HCT116 (cell line): ENCODE results near the gene SUSD4. TPM values are rescaled to one million over a fixed set of nuclear protein-coding genes. Genes with fewer than 3 reads are reported as not detected.

ENCODE experiments used
- ATAC-seq: fragments of 200-7000 bp; cut with Tn5 transposase; 2 replicates; pipeline ENCODE4 v1.9.1; 2020; ENCODE audit warnings: mild to moderate bottlenecking, moderate library complexity
- BruUV-seq: library from RNA; stranded (reverse); fragments of 400-500 nt; replicated peaks from 2 replicates; lab custom pipeline; 2021; lab: Mats Ljungman, UMichigan
- CTCF ChIA-PET: fragments of 300-600 bp; sonication (Branson Sonifier 250); formaldehyde crosslinking; loops from one replicate; lab custom pipeline; 2021; ENCODE audit warnings: antibody characterized with exemption; lab: Charles Lee
- POLR2A ChIA-PET: fragments of 300-600, 350-600 bp; sonication (Branson Sonifier 250); formaldehyde crosslinking; loops from one replicate; lab custom pipeline; 2021; ENCODE audit warnings: antibody characterized with exemption; lab: Charles Lee
- RAD21 ChIA-PET, 2 experiments: fragments of 300-600 bp; sonication (Branson Sonifier 250); formaldehyde crosslinking; loops; one replicate each; lab custom pipeline; 2023; ENCODE audit warnings: low total read pairs in 2 of 2; ENCODE audit not compliant: uncharacterized antibody in 2 of 2, unreplicated experiment in 2 of 2, low non-redundant PET in 1 of 2; lab: Charles Lee
- DNase-seq: peaks from one replicate; pipeline ENCODE4 v3.0.0-alpha.2; 2010; ENCODE audit warnings: low read depth, low spot score
- H2AFZ ChIP-seq: fragments of 200-600 bp; shearing (Covaris generic), sonication (generic); 2 replicates; pipeline ENCODE4 v1.6.1; 2017; ENCODE audit warnings: low read depth, mixed run types, mixed read lengths, antibody characterized with exemption, low read length; ENCODE audit not compliant: poor library complexity, severe bottlenecking
- H3K27ac ChIP-seq: 2 replicates; pipeline ENCODE4 v1.5.1; 2012; ENCODE audit warnings: low read depth, low read length
- H3K27me3 ChIP-seq: fragments of 200-600 bp; sonication (generic); 2 replicates; pipeline ENCODE4 v1.6.1; 2016; ENCODE audit warnings: mixed run types, low read length, mixed read lengths; ENCODE audit not compliant: insufficient read depth
- H3K36me3 ChIP-seq, 2 experiments: fragments of 200-500 bp in 1 of 2; fragments of 200-600 bp in 1 of 2; sonication (Bioruptor generic) in 1 of 2; sonication (generic) in 1 of 2; 2 replicates each; pipeline versions ENCODE4 v1.5.1 to v1.6.1; 2014 to 2016; ENCODE audit warnings: low read length in 2 of 2, inconsistent platforms in 1 of 2, mixed read lengths in 1 of 2, mixed run types in 1 of 2; ENCODE audit not compliant: insufficient read depth in 2 of 2, control insufficient read depth in 1 of 2
- H3K4me1 ChIP-seq, 2 experiments: fragments of 200-600 bp in 1 of 2; sonication (generic) in 1 of 2; 2 replicates each; pipeline versions ENCODE4 v1.5.1 to v1.6.1; 2012 to 2017; ENCODE audit warnings: low read length in 2 of 2, inconsistent platforms in 1 of 2, mild to moderate bottlenecking in 1 of 2, mixed read lengths in 1 of 2, mixed run types in 1 of 2, moderate library complexity in 1 of 2; ENCODE audit not compliant: insufficient read depth in 2 of 2, control insufficient read depth in 1 of 2
- H3K4me2 ChIP-seq: fragments of 200-600 bp; sonication (generic); 2 replicates; pipeline ENCODE4 v1.6.1; 2017; ENCODE audit warnings: mixed run types, low read length, mixed read lengths
- H3K4me3 ChIP-seq, 2 experiments: fragments of 200-600 bp in 1 of 2; sonication (generic) in 1 of 2; replicated peaks in 1 of 2; 2 replicates each; pipeline ENCODE4 v1.5.1; 2011 to 2016; ENCODE audit warnings: low read length in 2 of 2, control low read depth in 1 of 2, low read depth in 1 of 2, mild to moderate bottlenecking in 1 of 2, mixed read lengths in 1 of 2, mixed run types in 1 of 2
- H3K79me2 ChIP-seq: fragments of 200-600 bp; sonication (generic); 2 replicates; pipeline ENCODE4 v1.6.1; 2017; ENCODE audit warnings: mild to moderate bottlenecking, mixed run types, low read length, moderate library complexity, mixed read lengths; ENCODE audit not compliant: insufficient read depth
- H3K9ac ChIP-seq: fragments of 200-600 bp; sonication (generic); 2 replicates; pipeline ENCODE4 v1.6.1; 2016; ENCODE audit warnings: low read length, mixed read lengths
- H3K9me2 ChIP-seq: fragments of 200-600 bp; sonication (generic), shearing (Covaris generic); 2 replicates; pipeline ENCODE4 v1.6.1; 2017; ENCODE audit warnings: mixed run types, mild to moderate bottlenecking, moderate library complexity; ENCODE audit not compliant: insufficient read depth
- H3K9me3 ChIP-seq, 2 experiments: fragments of 200-500 bp in 1 of 2; fragments of 200-600 bp in 1 of 2; sonication (Bioruptor generic) in 1 of 2; sonication (generic) in 1 of 2; 2 replicates each; pipeline ENCODE4 v1.6.1; 2014 to 2017; ENCODE audit warnings: low read length in 2 of 2, mixed read lengths in 2 of 2, inconsistent platforms in 1 of 2, low read depth in 1 of 2, mild to moderate bottlenecking in 1 of 2, mixed run types in 1 of 2, moderate library complexity in 1 of 2; ENCODE audit not compliant: control insufficient read depth in 1 of 2, insufficient read depth in 1 of 2
- H4K20me1 ChIP-seq: fragments of 200-600 bp; sonication (generic), shearing (Covaris generic); 2 replicates; pipeline ENCODE4 v1.6.1; 2017; ENCODE audit warnings: mixed run types, mild to moderate bottlenecking, moderate library complexity; ENCODE audit not compliant: insufficient read depth
- CEBPB ChIP-seq: IDR thresholded peaks from 2 replicates; pipeline ENCODE4 v1.6.1; 2012; ENCODE audit warnings: low read depth
- EGR1 ChIP-seq: IDR thresholded peaks from 2 replicates; pipeline ENCODE4 v1.6.1; 2012; ENCODE audit warnings: low read depth
- EZH2 ChIP-seq: fragments of 200-600 bp; sonication (generic); IDR thresholded peaks from 2 replicates; pipeline ENCODE4 v1.6.1; 2017; ENCODE audit warnings: antibody characterized with exemption, mixed run types
- EZH2phosphoT487 ChIP-seq: fragments of 200-600 bp; IDR thresholded peaks from 2 replicates; pipeline ENCODE4 v1.6.1; 2018; ENCODE audit warnings: antibody characterized with exemption, borderline replicate concordance
- JUND ChIP-seq: IDR thresholded peaks from 2 replicates; pipeline ENCODE4 v1.6.1; 2012
- POLR2A ChIP-seq: IDR thresholded peaks from 2 replicates; pipeline ENCODE4 v1.7.0; 2011; ENCODE audit warnings: borderline replicate concordance; ENCODE audit not compliant: insufficient read depth, insufficient read length; ENCODE audit errors: extremely low read depth
- POLR2AphosphoS5 ChIP-seq: IDR thresholded peaks from 2 replicates; pipeline ENCODE4 v1.6.1; 2011; ENCODE audit warnings: mild to moderate bottlenecking, low read depth, low read length, moderate library complexity
- SP1 ChIP-seq: IDR thresholded peaks from 2 replicates; pipeline ENCODE4 v1.6.1; 2012; ENCODE audit warnings: low read depth
- SRF ChIP-seq: IDR thresholded peaks from 2 replicates; pipeline ENCODE4 v1.6.1; 2012; ENCODE audit warnings: low read depth
- ZFX ChIP-seq: fragments of 450-650 bp; IDR thresholded peaks from 2 replicates; pipeline ENCODE4 v1.6.1; 2017
- ZNF274 ChIP-seq: fragments of 200-500 bp; sonication (Bioruptor generic); IDR thresholded peaks from 2 replicates; pipeline ENCODE4 v1.6.1; 2014; ENCODE audit warnings: mild to moderate bottlenecking, low read depth, low read length, inconsistent platforms
- intact Hi-C: fragments of 100-400 bp; cut with micrococcal nuclease; formaldehyde crosslinking; loops from 2 replicates; pipeline ENCODE4 v1.10.0; 2022
- total RNA-seq: library from RNA; stranded (reverse); gene quantifications from one replicate; pipeline ENCODE4 v1.2.1, GENCODE V29; 2021; ENCODE audit not compliant: unreplicated experiment
- TF ChIP-seq, protein P1 (sequence below): IDR thresholded peaks from 2 replicates; pipeline ENCODE4 v1.6.1; 2012
- TF ChIP-seq, protein P2 (sequence below): IDR thresholded peaks from 2 replicates; pipeline ENCODE4 v1.6.1; 2012
- TF ChIP-seq, protein P3 (sequence below): IDR thresholded peaks from 2 replicates; pipeline ENCODE4 v1.6.1; 2011; ENCODE audit warnings: mild to moderate bottlenecking, low read length, moderate library complexity; ENCODE audit not compliant: insufficient replicate concordance; ENCODE audit errors: extremely low read depth

SUSD4 gene
- total RNA-seq, 1 experiment from 2014 or later: 0.59 TPM

DNA sequence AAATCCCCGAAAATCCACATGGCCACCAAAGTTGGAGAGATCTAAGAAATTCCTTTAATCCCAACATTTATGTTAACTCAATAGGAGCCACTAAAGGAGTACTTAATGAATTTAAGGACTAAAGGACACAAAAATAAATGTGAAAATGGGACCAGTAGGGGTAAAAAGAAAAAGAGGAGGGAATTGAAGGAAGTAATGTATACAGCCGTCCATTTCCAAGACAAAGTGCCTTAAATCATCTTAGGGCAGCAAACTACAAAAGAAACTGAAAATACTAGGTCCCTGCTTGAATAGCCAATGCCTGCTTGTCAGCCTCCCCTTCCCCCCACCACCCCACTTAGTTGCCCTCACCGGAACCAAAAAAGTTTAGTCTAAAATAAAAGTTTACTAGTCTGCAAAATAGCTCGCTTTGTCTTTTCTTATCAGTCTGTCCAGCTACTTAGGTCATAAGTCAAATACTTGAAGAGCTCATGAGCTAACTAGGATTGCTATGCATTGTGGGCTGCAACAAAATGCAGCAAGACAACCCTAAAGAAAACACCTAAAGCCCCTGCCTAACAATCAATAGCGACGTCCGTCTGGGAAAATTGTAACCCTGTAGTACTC lies 154.6 kb downstream of the SUSD4 start:
- H3K4me3 ChIP-seq: no peak overlapping the region
- no peak overlapping the region for H3K27ac ChIP-seq
- POLR2A ChIA-PET: no interaction called here
- H3K4me1 ChIP-seq: no peaks in the 10 kb centered on the region
- BruUV-seq: no TSS peak
- RAD21 ChIA-PET: no interaction called here
- TF ChIP-seq, protein P1, sequence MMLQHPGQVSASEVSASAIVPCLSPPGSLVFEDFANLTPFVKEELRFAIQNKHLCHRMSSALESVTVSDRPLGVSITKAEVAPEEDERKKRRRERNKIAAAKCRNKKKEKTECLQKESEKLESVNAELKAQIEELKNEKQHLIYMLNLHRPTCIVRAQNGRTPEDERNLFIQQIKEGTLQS: no peak
- TF ChIP-seq POLR2A (no peak), EZH2phosphoT487 (no peak), EGR1 (no peak), SP1 (no peak), JUND (no peak), ZNF274 (no peak), EZH2 (no peak)
- no peaks in the 10 kb centered on the region for H3K36me3 ChIP-seq
- H3K4me2 ChIP-seq: no peak overlapping the region
- ATAC-seq (no peak), DNase-seq (no peak)
- CTCF ChIA-PET: no interaction called here
- H3K9me2 ChIP-seq: no peaks in the 10 kb centered on the region
- H3K9me3 ChIP-seq: no peaks in the 10 kb centered on the region
- H2AFZ ChIP-seq: no peak overlapping the region
- no peaks in the 10 kb centered on the region; the same call in 1 of the 2 replicates for H3K27me3 ChIP-seq
- no peaks in the 10 kb centered on the region for H3K79me2 ChIP-seq
- H3K9ac ChIP-seq: no peak overlapping the region
- H4K20me1 ChIP-seq: no peaks in the 10 kb centered on the region
- intact Hi-C loops: no loop called here

DNA sequence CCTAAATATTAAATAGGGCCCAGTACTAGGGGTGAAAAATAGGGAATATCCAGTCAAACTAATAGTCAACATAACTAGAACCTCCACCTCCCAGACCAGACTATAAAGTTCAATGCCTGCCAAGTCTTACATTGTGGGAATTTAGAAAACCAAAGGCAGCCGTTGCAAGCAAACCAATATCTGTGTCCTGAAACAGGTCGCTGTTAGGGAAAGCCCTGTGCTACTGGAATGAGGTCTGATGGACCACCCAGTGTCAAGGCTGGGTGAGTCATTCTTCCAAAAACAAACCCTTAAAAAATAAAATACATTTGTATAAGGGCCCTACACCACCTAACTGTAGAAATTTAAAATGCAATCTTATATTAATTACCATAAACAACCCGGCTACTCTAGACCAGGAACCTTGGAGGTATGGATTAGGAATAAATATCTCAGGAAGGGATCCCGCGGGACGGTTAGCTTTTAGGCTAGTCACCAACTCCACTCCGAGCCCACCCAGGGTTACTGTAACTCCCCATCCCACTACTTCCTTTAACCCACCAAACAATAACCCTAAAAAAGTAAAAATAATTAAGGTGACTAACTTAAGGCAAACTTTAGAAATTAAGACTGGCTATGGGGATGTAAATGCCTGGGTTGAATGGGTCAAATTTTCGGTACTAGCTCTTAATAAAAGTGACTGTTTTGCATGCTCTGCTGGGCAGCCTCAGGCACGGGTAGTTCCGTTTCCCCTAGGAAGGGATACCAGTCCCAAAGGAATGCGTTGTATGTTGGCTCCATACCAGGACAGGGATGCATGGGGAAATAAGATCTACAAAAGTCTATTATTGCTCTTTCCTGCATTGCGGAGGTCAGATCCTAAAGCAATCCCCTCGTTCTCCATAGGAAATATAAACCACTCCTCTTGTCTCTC lies 155.6 kb downstream of the SUSD4 start:
- Histone ChIP-seq H3K4me1 (no peaks in the 10 kb centered on the region), H3K4me3 (no peak overlapping the region), H3K4me2 (no peak overlapping the region), H3K36me3 (no peaks in the 10 kb centered on the region), H3K27me3 (no peaks in the 10 kb centered on the region; the same call in 1 of the 2 replicates), H4K20me1 (no peaks in the 10 kb centered on the region), H3K27ac (no peak overlapping the region), H3K9me2 (no peaks in the 10 kb centered on the region), H3K9me3 (no peaks in the 10 kb centered on the region), H3K9ac (no peak overlapping the region), H3K79me2 (no peaks in the 10 kb centered on the region), H2AFZ (no peak overlapping the region)
- RAD21 ChIA-PET: no interaction called here
- intact Hi-C loops: no loop called here
- no peak for DNase-seq
- BruUV-seq: no TSS peak
- ATAC-seq: no peak
- CTCF ChIA-PET: no interaction called here
- POLR2A ChIA-PET: no interaction called here
- TF ChIP-seq ZFX (no peak), ZNF274 (no peak), EZH2 (no peak), SRF (no peak), EZH2phosphoT487 (no peak), JUND (no peak), POLR2AphosphoS5 (no peak), SP1 (no peak), EGR1 (no peak), CEBPB (no peak)
- TF ChIP-seq, protein P2, sequence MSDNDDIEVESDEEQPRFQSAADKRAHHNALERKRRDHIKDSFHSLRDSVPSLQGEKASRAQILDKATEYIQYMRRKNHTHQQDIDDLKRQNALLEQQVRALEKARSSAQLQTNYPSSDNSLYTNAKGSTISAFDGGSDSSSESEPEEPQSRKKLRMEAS: no peak
- TF ChIP-seq, protein P3, sequence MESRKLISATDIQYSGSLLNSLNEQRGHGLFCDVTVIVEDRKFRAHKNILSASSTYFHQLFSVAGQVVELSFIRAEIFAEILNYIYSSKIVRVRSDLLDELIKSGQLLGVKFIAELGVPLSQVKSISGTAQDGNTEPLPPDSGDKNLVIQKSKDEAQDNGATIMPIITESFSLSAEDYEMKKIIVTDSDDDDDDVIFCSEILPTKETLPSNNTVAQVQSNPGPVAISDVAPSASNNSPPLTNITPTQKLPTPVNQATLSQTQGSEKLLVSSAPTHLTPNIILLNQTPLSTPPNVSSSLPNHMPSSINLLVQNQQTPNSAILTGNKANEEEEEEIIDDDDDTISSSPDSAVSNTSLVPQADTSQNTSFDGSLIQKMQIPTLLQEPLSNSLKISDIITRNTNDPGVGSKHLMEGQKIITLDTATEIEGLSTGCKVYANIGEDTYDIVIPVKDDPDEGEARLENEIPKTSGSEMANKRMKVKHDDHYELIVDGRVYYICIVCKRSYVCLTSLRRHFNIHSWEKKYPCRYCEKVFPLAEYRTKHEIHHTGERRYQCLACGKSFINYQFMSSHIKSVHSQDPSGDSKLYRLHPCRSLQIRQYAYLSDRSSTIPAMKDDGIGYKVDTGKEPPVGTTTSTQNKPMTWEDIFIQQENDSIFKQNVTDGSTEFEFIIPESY: no peak
